GM12873 (cell line): Measurements from ENCODE around the gene MTF1.

Experiments
- CTCF ChIP-seq: IDR thresholded peaks from 2 replicates; pipeline ENCODE4 v1.5.1; 2012; ENCODE audit warnings: low read depth, mild to moderate bottlenecking, moderate library complexity, low read length, control low read depth; ENCODE audit not compliant: insufficient read depth; ENCODE audit errors: missing control alignments

MTF1 gene

GRCh38 chr1:37849480-37849879, 9.9 kb downstream of the MTF1 start:
- TF ChIP-seq CTCF: no peak

DNA sequence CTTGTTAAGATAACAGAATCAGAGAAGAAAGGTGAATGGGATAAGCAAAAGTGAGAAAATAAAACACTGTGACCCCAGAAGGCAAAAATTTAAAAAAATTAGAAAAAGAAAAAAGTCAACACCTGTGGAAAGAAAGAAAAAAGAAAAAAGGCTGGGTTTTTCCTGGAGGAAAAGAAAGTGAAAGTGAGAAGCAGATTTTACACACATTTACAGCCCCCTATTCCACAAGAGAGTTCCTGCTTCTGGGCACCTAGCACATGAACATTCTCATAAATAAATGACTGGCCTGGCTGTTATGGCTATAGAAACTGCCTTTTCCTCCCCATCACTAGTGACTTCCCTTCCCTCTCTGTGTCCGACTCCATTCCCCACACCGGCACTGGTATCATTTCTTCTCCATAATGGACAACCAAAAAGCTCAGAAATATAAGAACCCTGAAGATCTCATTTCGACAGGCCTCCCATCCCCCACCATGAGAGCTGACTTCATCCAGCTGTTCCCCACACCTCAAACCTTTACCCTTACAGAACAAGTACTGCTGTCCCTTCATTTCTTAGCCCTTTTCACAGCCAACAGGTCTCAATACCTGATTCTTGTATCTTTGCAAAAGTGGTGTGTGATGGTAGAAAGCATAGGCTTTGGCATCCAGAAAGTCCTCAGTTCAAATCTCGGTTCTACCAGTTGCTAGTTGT, 12.6 kb downstream of the MTF1 start:
- no peak for TF ChIP-seq CTCF

- no peak for TF ChIP-seq CTCF
Measured at GRCh38 chr1:37845786-37846185, 13.6 kb downstream of the MTF1 start.

DNA sequence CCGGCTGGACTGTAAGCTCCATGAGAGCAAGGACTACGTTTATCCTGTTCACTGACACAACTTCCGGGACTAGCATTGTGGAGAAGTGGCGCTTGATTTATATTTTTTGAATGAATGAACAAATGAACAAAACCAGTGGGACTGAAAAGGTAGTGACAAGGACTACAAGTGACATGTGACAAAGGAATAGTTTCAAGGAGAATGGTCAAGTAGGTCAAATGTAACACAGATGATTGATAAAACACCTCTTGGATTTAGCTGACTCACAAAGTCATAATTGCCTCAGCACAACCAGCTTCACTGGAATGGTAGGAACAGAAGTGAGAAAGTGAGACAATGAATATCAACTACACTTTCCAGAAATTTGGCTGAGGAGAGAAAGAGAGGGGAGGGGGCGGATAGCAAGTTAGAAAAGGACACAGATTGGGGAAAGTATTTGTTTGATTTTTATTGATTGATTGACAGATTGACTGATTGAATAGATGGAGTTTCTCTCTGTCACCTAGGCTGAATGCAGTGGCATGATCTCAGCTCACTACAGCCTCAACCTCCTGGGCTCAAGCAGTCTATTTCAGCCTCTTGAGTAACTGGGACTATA, 14.2 kb downstream of the MTF1 start:
- no peak for TF ChIP-seq CTCF

GRCh38 chr1:37844536-37844935, 14.9 kb downstream of the MTF1 start:
- no peak for TF ChIP-seq CTCF

GRCh38 chr1:37841652-37842051, 17.7 kb downstream of the MTF1 start:
- TF ChIP-seq CTCF: no peak

DNA sequence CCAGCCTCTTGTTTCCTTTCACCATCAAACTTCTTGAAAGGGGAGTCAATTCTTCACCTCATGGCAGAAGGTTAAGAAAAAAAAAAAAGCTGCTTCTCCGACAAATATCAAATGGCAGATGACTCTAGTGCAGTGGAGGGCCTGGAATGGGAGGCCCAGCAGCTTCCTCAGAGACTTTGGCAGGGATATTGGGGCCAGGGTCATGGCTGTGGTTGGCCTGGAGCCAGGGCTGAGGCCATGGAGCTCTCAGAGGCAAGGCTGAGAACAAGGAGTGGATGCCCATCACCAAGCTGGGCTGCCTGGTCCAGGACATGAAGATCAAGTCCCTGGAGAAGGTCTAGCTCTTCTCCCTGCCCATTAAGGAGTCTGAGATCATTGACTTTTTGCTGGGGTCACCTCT, 18.7 kb downstream of the MTF1 start:
- TF ChIP-seq CTCF: no peak
